Measurements from ENCODE around the gene REPS1. TPM values are rescaled to one million over a fixed set of nuclear protein-coding genes. Genes with fewer than 3 reads are reported as not detected.

REPS1 gene
- total RNA-seq, 1 experiment from 2014 or later = 27.4 TPM

DNA sequence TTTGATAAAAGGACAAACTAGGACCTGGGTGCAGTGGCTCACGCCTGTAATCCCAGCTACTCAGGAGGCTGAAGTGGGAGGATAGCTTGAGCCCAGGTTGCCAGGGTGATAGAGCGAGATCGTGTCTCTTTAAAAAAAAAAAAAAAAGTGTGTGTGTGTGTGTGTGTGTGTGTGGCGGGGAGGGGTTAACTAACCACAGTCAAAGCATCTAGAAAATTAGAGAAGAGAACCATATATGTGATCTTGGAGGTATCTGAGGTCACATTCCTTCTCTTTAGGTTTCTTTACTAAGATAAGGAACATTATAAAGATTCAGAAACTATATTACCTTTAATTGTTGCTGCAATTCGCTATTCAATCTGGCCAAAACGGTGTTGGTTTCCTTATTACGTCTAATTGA, 80.9 kb downstream of the REPS1 start:
- CTCF ChIA-PET = no interaction called here
- H4K20me1 ChIP-seq (ENCODE audit: low read length) = no peaks in the 10 kb centered on the region
- no peaks in the 10 kb centered on the region for H3K4me1 ChIP-seq (ENCODE audit: insufficient read depth, low read length)
- DNase-seq (no peak), ATAC-seq (no peak)
- H3K27me3 ChIP-seq (ENCODE audit: low read length) = no peaks in the 10 kb centered on the region
- no peak overlapping the region for H3K27ac ChIP-seq (ENCODE audit: low read length)
- no peaks in the 10 kb centered on the region for H3K9me2 ChIP-seq (replicated peaks; ENCODE audit: low read length)
- no peak overlapping the region for H3K4me2 ChIP-seq (ENCODE audit: low read length)
- TF ChIP-seq EZH2 (IDR thresholded peaks at IDR 0.05; ENCODE audit: low read length, unreplicated experiment) (no peak), EZH2phosphoT487 (IDR thresholded peaks at IDR 0.05; ENCODE audit: borderline replicate concordance, low read length) (no peak)
- TF ChIP-seq, protein P1, sequence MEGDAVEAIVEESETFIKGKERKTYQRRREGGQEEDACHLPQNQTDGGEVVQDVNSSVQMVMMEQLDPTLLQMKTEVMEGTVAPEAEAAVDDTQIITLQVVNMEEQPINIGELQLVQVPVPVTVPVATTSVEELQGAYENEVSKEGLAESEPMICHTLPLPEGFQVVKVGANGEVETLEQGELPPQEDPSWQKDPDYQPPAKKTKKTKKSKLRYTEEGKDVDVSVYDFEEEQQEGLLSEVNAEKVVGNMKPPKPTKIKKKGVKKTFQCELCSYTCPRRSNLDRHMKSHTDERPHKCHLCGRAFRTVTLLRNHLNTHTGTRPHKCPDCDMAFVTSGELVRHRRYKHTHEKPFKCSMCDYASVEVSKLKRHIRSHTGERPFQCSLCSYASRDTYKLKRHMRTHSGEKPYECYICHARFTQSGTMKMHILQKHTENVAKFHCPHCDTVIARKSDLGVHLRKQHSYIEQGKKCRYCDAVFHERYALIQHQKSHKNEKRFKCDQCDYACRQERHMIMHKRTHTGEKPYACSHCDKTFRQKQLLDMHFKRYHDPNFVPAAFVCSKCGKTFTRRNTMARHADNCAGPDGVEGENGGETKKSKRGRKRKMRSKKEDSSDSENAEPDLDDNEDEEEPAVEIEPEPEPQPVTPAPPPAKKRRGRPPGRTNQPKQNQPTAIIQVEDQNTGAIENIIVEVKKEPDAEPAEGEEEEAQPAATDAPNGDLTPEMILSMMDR (conservative IDR thresholded peaks at IDR 0.05; ENCODE audit: low read depth, low read length) = no peak
- no peak overlapping the region for H3K4me3 ChIP-seq (ENCODE audit: low read length)
- BruUV-seq (replicated peaks) = no TSS peak
- peaks cover 5% of the 10 kb centered on the region; the same call in 1 of the 2 replicates for H3K36me3 ChIP-seq (ENCODE audit: low read depth, low read length)
- H3F3A ChIP-seq (ENCODE audit: low read length, unreplicated experiment) = no peaks in the 10 kb centered on the region
- no peak overlapping the region for H2AFZ ChIP-seq (ENCODE audit: low read length)
- no peaks in the 10 kb centered on the region for H3K79me2 ChIP-seq (ENCODE audit: low read length)
- intact Hi-C loops (cut with micrococcal nuclease) = no loop called here
- POLR2A ChIA-PET (ENCODE audit: unreplicated experiment) = no interaction called here
- no peaks in the 10 kb centered on the region for H3K9me3 ChIP-seq (ENCODE audit: low read length)
- H3K9ac ChIP-seq (ENCODE audit: low read length) = no peak overlapping the region

DNA sequence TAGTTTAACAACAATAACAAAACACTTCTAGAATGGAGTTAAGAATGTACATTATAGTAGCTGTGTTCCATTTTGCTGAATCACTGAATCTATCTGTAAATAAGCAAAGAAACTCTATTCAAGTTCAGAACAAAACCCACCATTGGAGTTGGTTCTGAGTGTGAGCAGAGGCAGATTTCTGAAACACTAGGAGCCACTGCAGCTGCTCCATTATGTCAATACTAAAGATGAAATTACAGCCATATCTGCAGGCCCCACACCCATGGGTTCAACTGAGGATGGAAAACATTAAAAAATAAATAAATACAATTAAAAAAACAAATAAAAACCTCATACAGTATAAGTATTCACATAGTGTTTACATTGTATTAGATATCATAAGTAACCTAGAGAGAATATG, 91.0 kb downstream of the REPS1 start:
- DNase-seq (no peak), ATAC-seq (no peak)
- no peak overlapping the region for H3K9ac ChIP-seq (ENCODE audit: low read length)
- H4K20me1 ChIP-seq (ENCODE audit: low read length) = no peaks in the 10 kb centered on the region
- no peak overlapping the region for H2AFZ ChIP-seq (ENCODE audit: low read length)
- no peaks in the 10 kb centered on the region for H3K9me3 ChIP-seq (ENCODE audit: low read length)
- H3K4me3 ChIP-seq (ENCODE audit: low read length) = no peak overlapping the region
- CTCF ChIA-PET = no interaction called here
- TF ChIP-seq EZH2 (IDR thresholded peaks at IDR 0.05; ENCODE audit: low read length, unreplicated experiment) (no peak), EZH2phosphoT487 (IDR thresholded peaks at IDR 0.05; ENCODE audit: borderline replicate concordance, low read length) (no peak)
- TF ChIP-seq, protein P1 (conservative IDR thresholded peaks at IDR 0.05; ENCODE audit: low read depth, low read length) = no peak
- POLR2A ChIA-PET (ENCODE audit: unreplicated experiment) = no interaction called here
- no peak overlapping the region for H3K27ac ChIP-seq (ENCODE audit: low read length)
- H3K79me2 ChIP-seq (ENCODE audit: low read length) = no peaks in the 10 kb centered on the region
- BruUV-seq (replicated peaks) = no TSS peak
- H3K4me1 ChIP-seq (ENCODE audit: insufficient read depth, low read length) = peaks cover 4% of the 10 kb centered on the region
- H3K9me2 ChIP-seq (replicated peaks; ENCODE audit: low read length) = no peaks in the 10 kb centered on the region
- no peaks in the 10 kb centered on the region for H3K27me3 ChIP-seq (ENCODE audit: low read length)
- intact Hi-C loops (cut with micrococcal nuclease) = no loop called here
- no peaks in the 10 kb centered on the region for H3K36me3 ChIP-seq (ENCODE audit: low read depth, low read length)
- H3K4me2 ChIP-seq (ENCODE audit: low read length) = no peak overlapping the region
- no peaks in the 10 kb centered on the region for H3F3A ChIP-seq (ENCODE audit: low read length, unreplicated experiment)

DNA sequence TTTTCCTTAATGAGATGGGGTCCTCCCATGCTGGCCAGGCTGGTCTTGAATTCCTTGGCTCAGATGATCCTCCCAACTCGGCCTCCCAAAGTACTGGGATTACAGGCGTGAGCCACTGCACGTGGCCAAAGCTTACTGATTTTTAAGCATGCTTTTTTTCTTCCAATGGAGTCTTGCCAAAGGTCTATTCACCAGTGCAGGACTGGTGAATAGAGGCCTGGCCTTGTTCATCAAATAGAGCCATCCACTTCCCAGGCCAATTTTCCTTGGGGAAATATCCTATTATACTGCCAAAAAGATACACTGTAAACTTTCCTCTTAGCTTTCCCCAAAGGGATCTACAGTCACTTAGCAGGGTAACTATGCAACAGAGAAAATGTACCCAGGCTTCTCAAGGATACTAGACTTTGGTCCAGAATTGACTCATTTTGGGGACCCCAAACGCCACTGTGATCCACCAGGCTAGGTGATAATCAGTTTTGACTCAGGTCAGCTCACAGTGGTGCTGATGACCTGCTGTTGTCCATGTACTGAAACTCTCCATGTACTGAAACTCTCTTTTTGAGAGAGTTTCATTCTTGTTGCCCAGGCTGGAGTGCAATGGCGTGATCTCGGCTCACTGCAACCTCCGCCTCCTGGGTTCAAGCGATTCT, 91.8 kb downstream of the REPS1 start:
- POLR2A ChIA-PET (ENCODE audit: unreplicated experiment) = no interaction called here

More for the DNA sequence above, 91.8 kb downstream of the REPS1 start:
- TF ChIP-seq EZH2phosphoT487 (IDR thresholded peaks at IDR 0.05; ENCODE audit: borderline replicate concordance, low read length) (no peak), EZH2 (IDR thresholded peaks at IDR 0.05; ENCODE audit: low read length, unreplicated experiment) (no peak)
- TF ChIP-seq, protein P1 (conservative IDR thresholded peaks at IDR 0.05; ENCODE audit: low read depth, low read length) = no peak
- H3K9me2 ChIP-seq (replicated peaks; ENCODE audit: low read length) = no peaks in the 10 kb centered on the region
- H4K20me1 ChIP-seq (ENCODE audit: low read length) = no peaks in the 10 kb centered on the region
- H3K4me2 ChIP-seq (ENCODE audit: low read length) = no peak overlapping the region
- no peak overlapping the region for H3K9ac ChIP-seq (ENCODE audit: low read length)
- H3K9me3 ChIP-seq (ENCODE audit: low read length) = no peaks in the 10 kb centered on the region
- no peak overlapping the region for H3K4me3 ChIP-seq (ENCODE audit: low read length)
- no TSS peak for BruUV-seq (replicated peaks)
- H3K27me3 ChIP-seq (ENCODE audit: low read length) = no peaks in the 10 kb centered on the region
- intact Hi-C loops (cut with micrococcal nuclease) = no loop called here
- CTCF ChIA-PET = no interaction called here
- DNase-seq = no peak
- H3F3A ChIP-seq (ENCODE audit: low read length, unreplicated experiment) = no peaks in the 10 kb centered on the region
- no peak overlapping the region for H3K27ac ChIP-seq (ENCODE audit: low read length)
- H3K4me1 ChIP-seq (ENCODE audit: insufficient read depth, low read length) = peaks cover 11% of the 10 kb centered on the region
- no peaks in the 10 kb centered on the region for H3K79me2 ChIP-seq (ENCODE audit: low read length)
- no peak for ATAC-seq
- H2AFZ ChIP-seq (ENCODE audit: low read length) = no peak overlapping the region
- H3K36me3 ChIP-seq (ENCODE audit: low read depth, low read length) = no peaks in the 10 kb centered on the region

Measured in PC-3 (cell line).